Stimulated activated CD8-positive, alpha-beta memory T cell treated with anti-CD3 and anti-CD28 coated beads, Interleukin-7, amount 100 ng/mL, for 48 hours (primary cell): ENCODE results near the gene MYB.

Experiments used
- DNase-seq, 2 donors: peaks; one replicate each; pipeline ENCODE4 v3.0.0-alpha.2; 2020; ENCODE audit warnings: low read depth in 1 of 2; ENCODE audit errors: extremely low read depth in 1 of 2

MYB gene

GRCh38 chr6:135185483-135185882 lies 4.4 kb downstream of the MYB start:
- no peak for DNase-seq

GRCh38 chr6:135186255-135186654 lies 5.1 kb downstream of the MYB start:
- DNase-seq, result no peak

GRCh38 chr6:135187372-135187771 lies 6.3 kb downstream of the MYB start:
- DNase-seq, result no peak

GRCh38 chr6:135188718-135189117 lies 7.6 kb downstream of the MYB start:
- DNase-seq, result no peak

GRCh38 chr6:135189344-135189743 lies 8.2 kb downstream of the MYB start:
- DNase-seq, result no peak

- DNase-seq, result no peak
Observed at GRCh38 chr6:135191508-135192255, 10.6 kb downstream of the MYB start.

GRCh38 chr6:135192256-135193174 lies 11.4 kb downstream of the MYB start:
- no peak for DNase-seq

- DNase-seq, result no peak
Observed at GRCh38 chr6:135193221-135193620, 12.1 kb downstream of the MYB start.

GRCh38 chr6:135195041-135195440 lies 13.9 kb downstream of the MYB start:
- DNase-seq, result no peak

- DNase-seq, result no peak
Observed at GRCh38 chr6:135195522-135195921, 14.4 kb downstream of the MYB start.

- no peak for DNase-seq
Observed at GRCh38 chr6:135196739-135197510, 15.8 kb downstream of the MYB start.

GRCh38 chr6:135202836-135203235 lies 21.7 kb downstream of the MYB start:
- no peak for DNase-seq

- no peak for DNase-seq
Observed at GRCh38 chr6:135204951-135205350, 23.8 kb downstream of the MYB start.

GRCh38 chr6:135209803-135210202 lies 28.7 kb downstream of the MYB start:
- DNase-seq, result no peak

- no peak for DNase-seq
Observed at GRCh38 chr6:135210632-135211305, 29.7 kb downstream of the MYB start.

GRCh38 chr6:135211306-135211702 lies 30.2 kb downstream of the MYB start:
- DNase-seq, result no peak

GRCh38 chr6:135212020-135212806 lies 31.1 kb downstream of the MYB start:
- DNase-seq, result no peak

GRCh38 chr6:135212935-135213334 lies 31.8 kb downstream of the MYB start:
- DNase-seq, result no peak

GRCh38 chr6:135213616-135214015 lies 32.5 kb downstream of the MYB start:
- no peak for DNase-seq

- DNase-seq, result no peak
Observed at GRCh38 chr6:135215160-135215559, 34.1 kb downstream of the MYB start.
